ENCODE measurements around the gene CLDN5.

- TF ChIP-seq CTCF (IDR thresholded peaks at IDR 0.05) (no peak), POLR2AphosphoS5 (IDR thresholded peaks at IDR 0.05; ENCODE audit: insufficient read depth in 1 of 2, low read depth in 1 of 2) (peak; percentile 63 to 96)
Observed at GRCh38 chr22:19479355-19480172, 44.6 kb downstream of the CLDN5 start, which contains the start of gene CDC45.
